LoVo (cell line): ENCODE measurements around the gene LRRC45.

Experiments
- DNase-seq: peaks from one replicate; pipeline ENCODE4 v3.0.0-alpha.2; 2016; ENCODE audit warnings: low spot score

Gene LRRC45

DNA sequence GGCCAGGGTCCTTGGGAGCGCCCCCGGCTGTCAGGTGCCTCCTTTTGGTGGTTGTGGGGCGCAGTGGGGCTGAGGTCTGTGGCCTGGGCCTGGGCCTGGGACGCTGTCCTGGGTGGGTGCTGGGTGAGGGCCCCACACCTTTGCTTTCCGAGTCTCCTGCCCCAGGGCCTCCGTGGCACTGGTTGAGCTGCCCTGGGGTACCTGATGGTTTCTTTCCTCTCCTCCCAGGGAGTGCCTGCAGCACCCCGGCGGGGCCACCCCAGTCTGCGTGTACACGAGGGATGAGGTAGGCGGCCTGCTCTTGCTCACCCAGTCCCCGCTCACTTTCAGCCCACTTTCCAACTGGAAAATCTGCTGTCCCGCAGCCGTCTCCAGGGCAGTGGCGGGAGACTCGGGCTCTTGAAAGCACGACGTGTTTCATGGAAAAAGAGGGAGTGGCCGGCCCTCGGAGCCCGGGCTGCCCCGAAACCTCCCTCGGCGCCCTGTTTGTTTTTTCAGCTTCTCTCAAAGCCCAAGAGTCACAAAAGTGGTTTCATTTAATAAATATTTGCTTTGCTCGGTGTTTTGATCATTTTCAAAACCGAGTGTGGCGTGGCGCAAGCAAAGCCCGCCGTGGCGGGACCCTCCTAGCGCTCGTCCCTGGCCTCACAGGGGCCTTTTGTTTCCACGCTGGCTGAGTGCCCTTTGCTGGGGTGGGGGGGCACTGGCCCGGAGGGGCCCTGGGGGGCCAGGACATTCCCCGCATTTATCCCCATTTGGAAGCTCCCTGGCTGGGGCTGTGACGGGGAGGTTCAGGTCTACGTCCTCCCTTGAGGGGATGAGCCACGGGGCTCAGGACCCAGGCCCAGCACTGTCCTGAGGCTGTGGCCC lies 28.3 kb upstream of the LRRC45 start:
- DNase-seq: no peak

DNA sequence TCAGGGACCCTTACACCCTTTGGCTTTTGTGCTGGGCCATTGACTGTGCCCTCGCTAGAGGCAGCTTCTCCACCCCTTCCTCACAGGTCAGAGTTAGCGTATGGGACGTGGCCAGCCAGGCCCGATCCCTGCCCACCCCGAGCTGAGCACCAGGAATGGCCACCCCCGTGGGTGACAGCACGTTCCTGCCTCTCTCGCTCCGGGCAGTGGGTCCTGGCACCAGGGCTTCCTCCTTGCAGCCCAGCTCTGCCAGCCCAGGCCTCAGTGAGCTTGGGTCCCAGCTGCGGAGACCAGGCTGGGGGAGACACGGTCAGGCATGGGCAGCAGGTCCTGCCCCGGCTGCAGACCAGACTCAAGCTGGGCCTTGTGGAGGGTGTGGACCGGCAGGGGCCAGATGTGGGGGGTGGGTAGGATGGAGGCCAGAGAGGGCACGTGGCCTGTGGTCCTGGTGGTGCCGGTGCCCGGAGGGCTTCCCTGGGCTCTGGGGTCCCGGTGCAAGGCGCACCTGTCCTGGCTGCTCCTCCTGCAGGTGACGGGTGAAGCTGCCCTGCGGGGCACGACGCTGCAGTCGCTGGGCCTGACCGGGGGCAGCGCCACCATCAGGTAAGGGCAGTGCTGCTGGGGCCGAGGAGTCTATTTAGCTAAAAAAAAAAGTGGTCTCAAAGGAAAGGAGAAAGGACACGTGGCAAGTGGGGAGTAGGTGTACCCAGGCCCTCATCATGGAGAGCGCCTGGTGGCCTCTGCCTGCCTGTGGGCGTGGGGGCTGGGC lies 27.5 kb upstream of the LRRC45 start:
- no peak for DNase-seq

DNA sequence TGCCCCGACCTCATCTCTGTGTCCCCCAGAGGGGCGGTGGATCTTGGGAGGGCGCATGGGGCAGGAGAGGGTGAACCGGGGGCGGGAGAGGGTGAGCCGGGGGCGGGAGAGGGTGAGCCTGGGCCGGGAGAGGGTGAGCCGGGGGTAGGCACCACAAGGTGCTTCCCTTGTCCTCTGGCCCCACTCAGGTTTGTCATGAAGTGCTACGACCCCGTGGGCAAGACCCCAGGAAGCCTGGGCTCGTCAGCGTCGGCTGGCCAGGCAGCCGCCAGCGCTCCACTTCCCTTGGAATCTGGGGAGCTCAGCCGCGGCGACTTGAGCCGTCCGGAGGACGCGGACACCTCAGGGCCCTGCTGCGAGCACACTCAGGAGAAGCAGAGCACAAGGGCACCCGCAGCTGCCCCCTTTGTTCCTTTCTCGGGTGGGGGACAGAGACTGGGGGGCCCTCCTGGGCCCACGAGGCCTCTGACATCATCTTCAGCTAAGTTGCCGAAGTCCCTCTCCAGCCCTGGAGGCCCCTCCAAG lies 26.8 kb upstream of the LRRC45 start:
- DNase-seq: no peak

DNA sequence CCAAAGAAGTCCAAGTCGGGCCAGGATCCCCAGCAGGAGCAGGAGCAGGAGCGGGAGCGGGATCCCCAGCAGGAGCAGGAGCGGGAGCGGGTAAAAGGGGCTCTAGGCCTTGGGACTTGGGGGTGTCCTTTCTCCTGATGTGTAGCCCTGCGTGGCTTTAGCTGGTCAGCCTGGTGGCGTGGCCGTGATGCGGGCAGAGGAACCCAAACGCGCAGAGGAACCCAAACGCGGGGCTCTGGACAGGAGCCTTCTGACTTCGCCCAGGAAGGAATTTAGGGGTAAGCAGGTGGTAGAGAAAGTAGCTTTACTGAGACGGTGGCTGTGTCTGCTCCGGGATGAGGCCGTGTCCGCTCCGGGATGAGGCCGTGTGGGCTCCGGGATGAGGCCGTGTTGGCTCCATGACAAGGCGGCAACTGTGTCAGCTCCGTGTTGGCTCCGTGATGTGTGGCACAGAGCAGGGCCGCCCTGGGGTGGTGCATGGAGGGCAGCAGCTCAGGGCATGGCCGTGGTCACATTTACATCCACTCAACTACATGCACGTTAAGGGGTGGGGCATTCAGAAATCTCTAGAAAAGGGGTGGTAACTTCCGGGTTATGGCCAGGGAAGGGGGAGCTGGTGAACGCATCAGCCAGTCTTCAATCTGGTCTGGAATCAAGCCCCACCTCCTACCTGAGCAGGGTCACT lies 26.2 kb upstream of the LRRC45 start:
- DNase-seq: no peak

DNA sequence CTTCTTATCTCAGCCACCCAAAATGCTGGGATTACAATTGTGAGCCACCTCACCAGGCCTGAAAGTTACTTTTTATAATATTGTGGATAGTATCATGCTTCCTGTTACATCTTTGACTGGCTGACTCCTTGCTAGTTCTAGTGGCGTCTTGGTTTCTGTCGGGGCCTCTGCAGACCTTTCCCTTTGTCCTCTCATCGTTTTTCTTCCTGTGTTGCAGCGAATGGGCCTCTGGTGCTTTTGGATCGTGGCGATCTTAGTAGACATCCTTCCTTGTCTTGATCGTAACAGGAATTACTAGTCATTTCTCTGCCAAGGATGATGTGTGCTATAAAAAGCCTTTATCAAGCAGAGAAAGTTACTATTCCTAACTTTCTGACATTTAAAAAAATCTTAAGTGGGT lies 24.9 kb upstream of the LRRC45 start:
- DNase-seq: no peak

DNA sequence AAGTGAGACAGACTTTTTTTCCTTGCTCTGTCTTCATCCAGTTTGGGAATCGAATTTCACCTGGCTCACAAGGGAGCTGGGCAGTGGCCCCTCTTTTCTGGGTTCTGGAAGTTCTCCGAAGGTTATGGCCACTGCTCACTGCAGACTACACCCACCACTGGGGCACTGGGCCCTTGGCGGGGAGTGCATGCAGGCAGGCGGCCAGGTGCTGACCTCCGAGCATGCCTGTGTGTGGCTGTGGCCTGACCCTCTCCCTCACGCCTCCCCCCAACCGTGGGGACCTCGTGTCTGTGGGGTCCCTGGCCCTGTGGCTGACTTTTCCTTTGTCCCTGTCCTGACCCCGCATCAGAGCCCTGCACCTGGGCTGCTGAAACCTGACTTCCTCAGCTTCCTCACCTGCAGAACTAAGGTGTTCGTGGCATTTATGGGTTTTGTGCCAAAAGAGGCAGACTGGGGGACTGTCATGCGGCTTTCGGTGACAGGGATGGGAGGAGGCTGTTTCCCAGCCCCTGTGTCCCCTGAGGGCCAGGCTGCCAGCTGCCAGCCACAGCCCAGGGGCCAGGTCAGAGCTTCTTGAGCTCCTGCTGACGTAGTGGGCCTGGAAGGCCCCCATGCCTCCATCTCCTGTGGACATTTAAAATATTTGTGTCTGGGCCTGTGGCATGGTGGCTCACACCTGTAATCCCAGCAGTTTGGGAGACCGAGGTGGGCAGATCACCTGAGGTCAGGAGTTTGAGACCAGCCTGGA lies 24.2 kb upstream of the LRRC45 start:
- no peak for DNase-seq

DNA sequence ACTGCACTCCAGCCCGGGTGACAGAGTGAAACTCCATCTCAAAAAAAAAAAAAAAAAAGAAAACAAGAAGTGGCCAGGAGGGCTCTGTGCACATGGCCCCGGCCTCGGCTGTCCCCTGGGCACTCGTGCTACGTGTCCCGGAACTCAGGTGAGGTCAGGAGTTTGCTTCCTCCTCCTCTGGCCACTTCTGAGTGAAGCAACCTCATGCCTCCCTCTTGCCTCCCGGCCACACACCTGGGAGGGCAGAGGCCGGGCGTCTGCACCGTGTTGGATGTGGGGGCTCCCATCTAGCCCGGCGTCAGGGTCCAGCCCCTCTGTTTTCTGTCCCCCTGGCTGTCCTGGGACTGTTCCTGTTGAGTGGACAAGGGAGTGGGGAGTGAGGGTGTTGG lies 23.5 kb upstream of the LRRC45 start:
- no peak for DNase-seq

DNA sequence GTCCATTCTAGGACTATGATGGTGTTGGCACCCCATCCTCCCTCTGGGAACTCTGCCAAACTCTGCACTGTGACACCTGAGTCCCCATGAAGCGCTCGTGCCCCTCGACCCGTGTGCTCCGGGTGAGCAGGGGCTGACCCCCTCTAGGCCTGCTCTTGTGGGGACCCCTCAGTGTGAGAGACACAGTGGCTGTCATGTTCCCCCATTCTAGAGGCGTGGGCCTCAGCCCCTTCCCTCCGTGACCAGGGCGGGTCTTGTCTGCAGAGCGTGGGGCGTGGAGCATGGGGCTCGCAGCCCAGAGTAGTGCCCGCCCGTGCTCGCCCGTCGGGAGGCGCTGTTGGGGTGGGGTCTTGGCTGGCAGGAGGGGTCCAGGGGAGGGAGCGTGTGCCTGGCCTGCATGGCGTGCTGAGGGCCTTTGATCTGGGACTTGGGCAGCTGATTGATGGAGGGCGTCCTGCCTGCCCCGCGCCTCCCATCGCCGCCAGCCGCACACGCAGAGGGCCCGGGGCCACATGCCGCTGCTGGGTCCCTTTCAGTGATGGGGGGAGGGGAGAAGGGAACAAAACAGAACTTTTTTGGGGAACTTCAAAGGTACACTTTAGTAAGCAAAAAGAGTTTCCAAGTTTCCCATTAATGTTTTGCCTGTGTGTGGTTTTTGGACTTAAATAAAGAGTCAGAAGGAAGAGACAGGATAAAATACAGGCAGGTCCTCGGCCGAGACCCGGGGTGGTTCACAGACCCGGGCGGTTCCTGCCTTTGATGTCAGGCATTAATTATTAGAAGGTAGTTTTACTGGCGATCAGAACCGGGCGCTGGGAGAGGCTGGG lies 22.9 kb upstream of the LRRC45 start:
- no peak for DNase-seq

DNA sequence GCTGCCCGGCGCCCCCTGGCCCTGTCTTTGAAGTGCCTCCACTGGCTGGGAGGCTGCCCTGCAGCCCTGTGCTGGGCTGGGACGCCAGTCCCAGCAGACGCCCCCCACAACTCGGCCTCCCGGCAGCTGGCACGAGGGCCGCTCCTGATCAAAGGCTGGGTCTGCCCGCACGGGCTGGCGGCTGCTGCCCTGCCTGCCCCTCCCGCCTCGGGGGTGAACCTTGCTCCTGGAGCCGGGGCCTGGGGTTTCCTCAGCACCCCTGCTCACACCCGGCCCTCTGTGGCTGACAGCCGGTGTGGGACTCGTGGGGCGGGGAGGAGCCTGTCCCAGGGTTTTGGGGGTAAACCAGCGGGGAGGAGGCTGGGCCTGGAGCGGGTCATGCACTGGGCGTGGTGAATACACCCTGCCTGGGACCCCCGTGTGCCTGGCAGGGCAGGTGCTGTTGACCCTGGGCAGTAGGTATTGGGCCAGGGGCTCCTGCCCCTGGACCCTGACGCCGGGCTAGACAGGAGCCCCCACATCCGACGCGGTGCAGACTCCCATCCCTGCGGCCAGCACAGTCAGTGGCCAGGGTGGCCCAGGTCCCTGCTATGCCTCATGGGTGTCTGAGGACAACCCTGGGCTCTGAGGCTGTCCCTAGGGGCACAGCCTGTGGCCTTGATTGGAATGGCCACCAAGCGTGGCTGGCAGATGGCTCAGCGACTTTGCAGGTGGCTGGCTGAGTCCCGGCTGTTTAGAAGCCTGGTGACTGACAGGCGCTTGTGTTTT lies 22.1 kb upstream of the LRRC45 start:
- DNase-seq: no peak

DNA sequence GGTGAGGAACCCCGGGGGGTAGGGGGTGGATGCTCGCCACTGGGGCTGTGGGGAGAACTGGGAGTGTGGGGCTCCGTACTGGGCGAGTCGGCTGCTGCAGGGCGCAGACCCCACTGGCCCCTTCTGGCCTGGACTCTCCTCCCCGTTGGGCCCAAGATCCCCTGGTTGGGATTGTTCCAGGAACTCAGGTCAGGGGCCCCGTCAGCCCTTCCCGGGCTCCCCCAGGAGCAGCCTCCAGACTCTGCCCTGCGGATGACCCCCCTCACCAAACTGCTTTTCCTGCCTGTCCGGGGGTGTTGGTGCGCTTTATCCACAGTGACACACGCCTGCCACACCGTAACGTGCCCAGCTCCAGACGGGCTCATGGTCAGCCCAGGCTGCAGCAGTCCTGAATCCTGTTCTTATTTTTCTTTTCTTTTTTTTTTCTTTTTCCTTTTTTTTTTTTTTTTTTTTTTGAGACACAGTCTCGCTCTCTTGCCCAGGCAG lies 21.5 kb upstream of the LRRC45 start:
- no peak for DNase-seq

DNA sequence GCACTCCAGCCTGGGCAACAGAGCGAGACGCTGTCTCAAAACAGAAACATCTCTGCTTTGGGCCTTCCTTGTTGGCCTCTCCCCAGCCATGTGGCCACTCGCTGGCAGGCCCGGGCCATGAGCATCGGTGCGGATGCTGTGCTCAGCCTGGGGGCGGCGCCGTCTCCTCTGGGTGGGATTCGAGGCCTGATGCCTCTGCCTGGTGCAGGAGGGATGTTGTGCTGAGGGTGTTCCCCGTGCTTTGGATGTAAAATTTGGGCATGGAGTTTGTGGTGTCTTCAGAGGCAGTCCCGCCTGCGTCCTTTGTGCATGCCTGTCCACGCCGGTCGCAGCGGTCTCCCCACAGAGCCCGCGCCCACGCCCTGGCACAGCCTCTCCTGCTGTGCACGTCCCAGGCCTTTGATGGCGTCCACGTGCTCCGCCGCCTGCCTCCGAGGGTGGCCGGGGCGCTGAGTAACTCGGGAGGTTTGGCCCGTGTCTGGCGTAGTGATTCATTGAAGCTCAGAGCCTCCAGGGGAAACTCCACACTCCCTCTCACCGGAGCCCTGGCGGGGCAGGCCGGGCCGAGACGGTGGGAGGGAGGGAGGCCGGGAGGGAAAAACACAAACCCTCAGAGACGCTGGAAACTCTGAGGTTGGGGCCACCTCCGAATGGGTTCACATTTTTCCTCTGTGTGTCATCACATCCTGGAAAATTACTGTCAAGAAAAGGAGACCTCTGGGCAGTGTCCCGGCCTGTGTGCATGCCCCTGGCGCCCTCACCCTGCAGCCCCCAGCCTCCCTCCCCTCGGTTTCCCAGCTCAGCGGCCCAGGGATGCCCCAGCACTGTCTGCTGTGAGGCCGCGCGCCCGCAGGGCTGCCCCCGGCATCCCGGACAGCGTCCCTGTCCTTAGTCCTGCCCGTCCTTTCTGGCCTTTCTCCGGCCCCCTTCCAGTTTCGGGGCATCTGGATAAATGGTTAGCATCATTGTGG lies 19.4 kb upstream of the LRRC45 start:
- DNase-seq: peak; percentile 35

DNA sequence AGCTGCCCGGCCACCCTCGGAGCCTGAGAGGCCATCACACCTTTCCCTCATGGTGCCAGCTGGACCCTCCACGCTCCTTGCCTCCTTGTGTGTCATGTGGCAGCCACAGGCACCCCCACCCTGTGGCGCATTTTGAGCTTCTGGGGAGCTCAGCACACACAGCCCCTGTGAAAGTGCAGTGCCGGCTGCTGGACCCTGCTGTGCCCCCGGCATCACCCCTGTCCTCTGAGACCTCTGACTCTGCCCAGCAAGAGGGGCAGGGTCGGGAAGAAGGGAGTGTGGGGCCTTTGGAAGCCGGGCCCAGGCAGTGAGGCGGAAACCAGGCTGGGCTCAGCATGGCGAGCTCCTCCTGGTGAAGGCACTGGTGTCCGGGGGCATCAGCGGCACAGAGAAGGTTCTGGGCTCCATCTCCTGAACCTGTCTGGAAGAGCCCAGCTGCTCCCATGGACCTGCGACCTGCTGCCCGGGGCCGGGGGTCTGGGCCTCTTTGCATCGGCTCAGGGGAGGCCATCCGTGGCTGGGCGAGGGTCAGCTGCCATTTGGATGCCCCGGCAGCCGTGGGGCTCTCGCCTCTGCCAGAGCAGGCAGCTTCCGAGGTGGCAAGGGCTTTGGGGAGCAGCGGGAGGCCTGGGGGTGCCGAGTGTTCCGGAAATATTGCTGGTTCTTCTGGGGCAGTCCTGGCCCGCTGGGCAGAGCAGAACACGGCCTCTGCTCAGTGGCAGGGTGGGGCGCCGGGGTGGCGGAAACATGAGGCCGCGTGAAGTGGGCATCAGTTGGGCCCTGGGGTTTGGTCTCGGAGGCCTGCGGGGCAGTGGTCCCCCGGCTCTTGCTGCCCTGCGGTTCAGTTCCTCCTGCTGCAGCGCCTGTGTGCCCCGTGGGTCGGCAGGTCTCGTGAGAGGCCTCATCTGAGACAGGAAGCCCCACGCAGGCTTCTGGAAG lies 18.3 kb upstream of the LRRC45 start:
- DNase-seq: no peak

DNA sequence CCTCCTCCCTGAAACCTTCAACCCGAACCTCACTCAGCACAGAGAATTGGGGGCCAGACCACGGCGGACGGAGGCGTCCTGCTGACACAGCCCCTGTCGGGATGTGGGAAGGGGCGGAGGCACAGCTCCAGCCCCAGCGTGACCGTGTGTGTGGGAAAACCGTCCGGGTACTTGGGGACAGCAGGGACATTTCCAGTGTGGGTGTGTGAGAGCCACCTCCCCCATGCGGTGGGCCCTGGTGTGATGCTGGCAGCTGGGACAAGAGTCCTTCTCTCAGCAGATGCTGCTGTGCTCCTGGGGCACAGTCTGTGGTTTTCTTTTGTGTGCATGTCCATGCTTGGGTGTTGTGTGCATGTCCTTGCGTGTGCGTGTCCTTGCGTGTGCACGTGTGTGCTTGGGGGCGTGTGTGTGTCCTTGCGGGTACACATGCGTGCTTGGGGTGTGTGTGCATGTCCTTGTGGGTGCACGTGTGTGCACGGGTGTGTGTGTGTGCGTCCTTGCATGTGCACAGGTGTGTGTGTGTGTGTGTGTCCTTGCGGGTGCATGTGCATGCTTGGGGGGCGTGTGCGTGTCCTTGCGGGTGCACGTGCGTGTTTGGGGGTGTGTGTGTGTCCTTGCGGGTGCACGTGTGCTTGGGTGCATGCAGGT lies 17.3 kb upstream of the LRRC45 start:
- no peak for DNase-seq

DNA sequence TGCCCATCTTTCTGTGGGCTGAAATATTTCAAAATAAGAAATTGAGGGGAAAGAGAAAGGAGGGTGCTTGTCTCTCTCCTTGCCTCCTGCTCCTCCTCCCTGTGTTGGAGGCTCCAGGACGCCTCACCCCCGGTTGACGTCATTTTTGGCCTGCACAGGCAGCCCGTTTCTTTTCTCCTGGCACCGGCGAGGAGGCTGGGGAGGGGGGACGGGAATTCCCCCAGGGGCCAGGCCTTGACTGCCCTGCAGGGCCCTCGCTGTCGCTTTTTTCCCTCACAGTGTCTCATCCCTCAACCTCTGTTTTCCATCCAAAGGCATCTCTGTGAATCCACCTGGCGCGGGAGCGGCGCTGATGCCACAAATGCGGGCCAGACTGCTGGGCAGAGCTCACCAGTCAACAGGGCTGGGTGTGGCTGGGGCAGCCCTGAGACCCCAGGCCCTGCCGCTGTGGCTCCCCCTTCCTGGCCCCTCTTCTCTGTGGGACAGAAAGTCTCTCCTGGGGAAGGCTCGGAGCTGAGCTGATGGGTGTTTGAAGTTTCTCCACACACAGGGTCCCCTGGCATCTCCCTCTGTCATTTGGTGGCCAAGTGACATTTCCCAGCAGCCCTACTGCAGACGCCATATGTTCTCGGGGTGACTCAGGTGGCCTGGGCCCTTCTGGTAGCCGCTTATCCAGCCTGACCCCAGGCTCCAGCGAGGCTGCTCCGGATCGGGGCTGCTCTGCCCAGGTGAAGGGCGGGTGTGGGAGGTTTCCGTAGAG lies 16.5 kb upstream of the LRRC45 start:
- no peak for DNase-seq

DNA sequence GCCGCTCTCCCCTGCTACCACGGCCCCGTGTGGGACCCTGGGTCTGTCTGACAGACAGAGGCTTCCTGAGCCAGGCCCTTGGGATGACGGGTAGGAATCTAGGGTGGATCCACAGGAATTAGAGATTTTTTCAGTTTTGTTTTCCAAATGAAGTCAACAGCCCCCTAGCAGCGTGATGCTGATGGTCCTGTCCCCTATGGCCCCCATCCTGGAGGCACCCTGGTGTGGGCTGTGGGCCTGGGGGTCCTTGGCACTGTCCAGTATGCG lies 15.9 kb upstream of the LRRC45 start:
- no peak for DNase-seq

DNA sequence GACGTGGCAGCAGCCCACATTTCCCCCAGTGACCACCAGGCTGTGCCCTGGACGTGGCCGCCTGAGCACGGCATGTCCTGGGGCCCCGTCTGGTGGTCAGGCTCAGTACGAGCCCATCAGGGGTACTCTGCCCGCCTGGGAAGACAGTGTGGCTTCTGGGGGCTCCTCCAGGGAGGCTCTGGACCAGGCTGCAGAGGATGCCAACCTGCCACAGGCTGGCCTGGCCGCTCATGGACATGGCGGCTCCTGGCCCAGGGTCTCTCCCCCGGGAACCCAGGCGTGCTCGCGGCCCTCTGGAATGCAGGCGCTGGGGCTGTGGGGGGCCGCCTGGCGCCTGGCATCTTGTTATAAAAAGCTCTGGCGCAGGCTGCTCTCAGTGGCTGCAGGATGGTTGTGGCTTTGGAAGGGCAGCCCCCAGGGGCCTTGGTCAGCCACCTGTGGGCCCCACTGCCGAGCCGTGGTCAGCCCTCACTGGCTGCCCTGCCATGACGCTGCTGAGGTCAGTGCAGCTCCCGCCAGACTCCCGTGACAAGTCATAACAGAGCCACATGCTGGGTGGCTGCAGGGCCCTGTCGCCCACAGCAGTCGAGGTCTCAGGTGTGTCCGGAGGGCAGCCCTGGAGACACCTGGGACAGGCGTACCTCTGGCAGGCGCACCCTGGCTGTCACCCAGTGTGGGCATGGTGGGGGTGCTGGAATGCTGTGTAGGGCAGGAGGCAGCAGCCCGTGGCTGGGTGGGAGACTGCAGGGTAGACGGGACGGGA lies 15.4 kb upstream of the LRRC45 start:
- no peak for DNase-seq
